PC-9 (cell line): ENCODE data around the gene DPYD. TPM values are rescaled to one million over a fixed set of nuclear protein-coding genes. Genes with fewer than 3 reads are reported as not detected.
A peak's percentile ranks its signal among the peaks of the same experiment; 100 is the strongest.

Source experiments
- BruUV-seq: library from RNA; stranded (reverse); fragments of 400-500 nt; replicated peaks from 2 replicates; lab custom pipeline; 2021; lab: Mats Ljungman, UMichigan
- CTCF ChIA-PET: fragments of 300-600 bp; sonication (Branson Sonifier 250); formaldehyde crosslinking; loops from one replicate; lab custom pipeline; 2022; ENCODE audit warnings: antibody characterized with exemption; lab: Charles Lee
- POLR2A ChIA-PET: fragments of 300-600 bp; sonication (Branson Sonifier 250); formaldehyde crosslinking; loops from one replicate; lab custom pipeline; 2022; ENCODE audit warnings: antibody characterized with exemption; ENCODE audit not compliant: unreplicated experiment; lab: Charles Lee
- DNase-seq, 2 experiments: peaks; one replicate each; pipeline versions ENCODE4 v3.0.0 to v3.0.0-alpha.2; 2015 to 2022; ENCODE audit warnings: mixed read lengths in 1 of 2
- H2AFZ ChIP-seq: fragments of 200-600 bp; sonication (generic); 2 replicates; pipeline ENCODE4 v1.8.1; 2017; ENCODE audit warnings: antibody characterized with exemption
- H3F3A ChIP-seq: fragments of 200-600 bp; sonication (generic); 2 replicates; pipeline ENCODE4 v1.8.1; 2017; ENCODE audit warnings: antibody characterized with exemption, mild to moderate bottlenecking, low read depth; ENCODE audit not compliant: insufficient read depth
- H3K27ac ChIP-seq: fragments of 200-600 bp; sonication (generic); 2 replicates; pipeline ENCODE4 v1.6.1; 2016; ENCODE audit warnings: mixed run types
- H3K27me3 ChIP-seq: fragments of 200-600 bp; sonication (generic); 2 replicates; pipeline ENCODE4 v1.6.1; 2016; ENCODE audit warnings: low read depth, mixed run types; ENCODE audit not compliant: insufficient read depth
- H3K36me3 ChIP-seq: fragments of 200-600 bp; sonication (generic); 2 replicates; pipeline ENCODE4 v1.6.1; 2016; ENCODE audit warnings: low read depth, mixed run types
- H3K4me1 ChIP-seq: fragments of 200-600 bp; sonication (generic); replicated peaks from 2 replicates; pipeline ENCODE4 v1.6.1; 2016; ENCODE audit warnings: mixed run types; ENCODE audit not compliant: insufficient read depth
- H3K4me2 ChIP-seq: fragments of 200-600 bp; sonication (generic); 2 replicates; pipeline ENCODE4 v1.6.1; 2017; ENCODE audit warnings: mixed run types
- H3K4me3 ChIP-seq: fragments of 200-600 bp; sonication (generic); 2 replicates; pipeline ENCODE4 v1.6.1; 2016; ENCODE audit warnings: mixed run types
- H3K79me2 ChIP-seq: fragments of 200-600 bp; sonication (generic); 2 replicates; pipeline ENCODE4 v1.6.1; 2017; ENCODE audit warnings: low read depth, mixed run types
- H3K9me2 ChIP-seq: fragments of 200-600 bp; sonication (generic); 2 replicates; pipeline ENCODE4 v1.8.1; 2017; ENCODE audit warnings: mild to moderate bottlenecking; ENCODE audit not compliant: insufficient read depth
- H3K9me3 ChIP-seq: fragments of 200-600 bp; sonication (generic); 2 replicates; pipeline ENCODE4 v1.8.1; 2016; ENCODE audit warnings: low read depth; ENCODE audit not compliant: insufficient read depth
- H4K20me1 ChIP-seq: fragments of 200-600 bp; sonication (generic); 2 replicates; pipeline ENCODE4 v1.8.1; 2017; ENCODE audit not compliant: insufficient read depth
- EZH2 ChIP-seq: fragments of 200-600 bp; sonication (generic); IDR thresholded peaks from 2 replicates; pipeline ENCODE4 v1.8.0; 2017; ENCODE audit warnings: antibody characterized with exemption, low read depth
- intact Hi-C: fragments of 100-400 bp; cut with micrococcal nuclease; formaldehyde crosslinking; loops from one replicate; pipeline ENCODE4 v1.10.0; 2022; ENCODE audit not compliant: unreplicated experiment
- total RNA-seq: library from RNA; stranded (reverse); gene quantifications from 2 replicates; pipeline ENCODE4 v1.2.3, GENCODE V29; 2021
- TF ChIP-seq, protein P1 (sequence below): fragments of 200-600 bp; sonication (generic); conservative IDR thresholded peaks from 2 replicates; pipeline ENCODE4 v1.6.1; 2017; ENCODE audit warnings: mixed run types, antibody characterized with exemption, mild to moderate bottlenecking, moderate library complexity

Gene DPYD
- total RNA-seq, 1 experiment from 2014 or later, result 24.1 TPM

GRCh38 chr1:97262842-97263241 lies 658.0 kb downstream of the DPYD start:
- H3K4me3 ChIP-seq, result no peak overlapping the region
- no peak overlapping the region for H3K4me2 ChIP-seq
- no peaks in the 10 kb centered on the region for H3F3A ChIP-seq
- TF ChIP-seq, protein P1, sequence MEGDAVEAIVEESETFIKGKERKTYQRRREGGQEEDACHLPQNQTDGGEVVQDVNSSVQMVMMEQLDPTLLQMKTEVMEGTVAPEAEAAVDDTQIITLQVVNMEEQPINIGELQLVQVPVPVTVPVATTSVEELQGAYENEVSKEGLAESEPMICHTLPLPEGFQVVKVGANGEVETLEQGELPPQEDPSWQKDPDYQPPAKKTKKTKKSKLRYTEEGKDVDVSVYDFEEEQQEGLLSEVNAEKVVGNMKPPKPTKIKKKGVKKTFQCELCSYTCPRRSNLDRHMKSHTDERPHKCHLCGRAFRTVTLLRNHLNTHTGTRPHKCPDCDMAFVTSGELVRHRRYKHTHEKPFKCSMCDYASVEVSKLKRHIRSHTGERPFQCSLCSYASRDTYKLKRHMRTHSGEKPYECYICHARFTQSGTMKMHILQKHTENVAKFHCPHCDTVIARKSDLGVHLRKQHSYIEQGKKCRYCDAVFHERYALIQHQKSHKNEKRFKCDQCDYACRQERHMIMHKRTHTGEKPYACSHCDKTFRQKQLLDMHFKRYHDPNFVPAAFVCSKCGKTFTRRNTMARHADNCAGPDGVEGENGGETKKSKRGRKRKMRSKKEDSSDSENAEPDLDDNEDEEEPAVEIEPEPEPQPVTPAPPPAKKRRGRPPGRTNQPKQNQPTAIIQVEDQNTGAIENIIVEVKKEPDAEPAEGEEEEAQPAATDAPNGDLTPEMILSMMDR, result no peak
- no peak for TF ChIP-seq EZH2
- no peaks in the 10 kb centered on the region for H3K4me1 ChIP-seq
- H3K27ac ChIP-seq, result no peak overlapping the region
- H3K36me3 ChIP-seq, result no peaks in the 10 kb centered on the region
- BruUV-seq, result no TSS peak
- CTCF ChIA-PET, result no interaction called here
- H3K9me2 ChIP-seq, result 0 out of 2 replicates have a peak, but pooled peaks cover 3% of the 10 kb centered on the region
- no peak overlapping the region for H2AFZ ChIP-seq
- H4K20me1 ChIP-seq, result no peaks in the 10 kb centered on the region
- H3K79me2 ChIP-seq, result no peaks in the 10 kb centered on the region
- no peaks in the 10 kb centered on the region for H3K9me3 ChIP-seq
- no peaks in the 10 kb centered on the region for H3K27me3 ChIP-seq
- no peak for DNase-seq
- intact Hi-C loops, result no loop called here
- POLR2A ChIA-PET, result no interaction called here

- DNase-seq, result no peak
- POLR2A ChIA-PET, result interaction anchor here (0.6 kb wide), 1 partner anchor 248 kb away, joined by 3 read pairs; no protein-coding TSS in a partner anchor
- intact Hi-C loops, result no loop called here
- Histone ChIP-seq H2AFZ (no peak overlapping the region; the same call in 1 of the 2 replicates), H3K79me2 (no peaks in the 10 kb centered on the region), H3F3A (no peaks in the 10 kb centered on the region), H3K27me3 (no peaks in the 10 kb centered on the region), H3K4me1 (no peaks in the 10 kb centered on the region), H3K36me3 (no peaks in the 10 kb centered on the region), H3K4me2 (no peak overlapping the region), H3K9me2 (no peaks in the 10 kb centered on the region; the same call in 1 of the 2 replicates), H4K20me1 (no peaks in the 10 kb centered on the region), H3K9me3 (no peaks in the 10 kb centered on the region), H3K27ac (no peak overlapping the region), H3K4me3 (no peak overlapping the region)
- CTCF ChIA-PET, result no interaction called here
- TF ChIP-seq, protein P1, result no peak
- no peak for TF ChIP-seq EZH2
- no TSS peak for BruUV-seq
These were observed 662.2 kb downstream of the DPYD start for GRCh38 chr1:97258597-97258996.

DNA sequence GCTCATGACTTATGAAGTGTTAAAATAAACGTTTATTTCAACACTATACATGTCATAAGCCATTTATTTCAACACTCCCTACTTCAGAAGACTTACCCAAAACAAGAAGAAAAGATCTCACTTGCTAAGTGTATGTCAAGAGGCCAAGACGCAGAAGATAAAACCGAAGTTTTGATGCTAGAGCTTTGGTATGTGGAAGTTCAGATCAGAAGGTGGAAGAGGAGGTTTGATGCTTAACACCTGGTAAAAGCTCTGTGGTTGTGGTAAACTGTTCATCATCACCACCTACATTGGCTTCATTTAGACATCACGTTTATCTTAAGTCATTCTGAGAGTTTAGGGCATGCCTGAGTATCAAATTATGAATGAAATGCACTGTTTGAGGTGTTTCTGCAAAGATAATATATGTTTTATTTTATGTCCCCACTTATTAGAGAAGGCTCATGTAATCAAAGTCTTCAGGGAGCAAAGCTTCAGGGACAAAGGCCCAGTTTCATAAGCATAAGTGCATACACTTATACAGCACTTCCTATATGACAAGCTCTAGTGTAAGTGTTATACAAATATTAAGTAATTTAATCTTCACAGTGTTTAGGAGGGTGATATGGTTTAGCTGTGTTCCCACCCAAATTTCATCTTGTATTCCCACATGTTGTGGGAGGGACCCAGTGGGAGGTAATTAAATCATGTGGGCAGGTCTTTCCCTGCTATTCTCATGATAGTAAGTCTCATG lies 665.9 kb downstream of the DPYD start:
- Histone ChIP-seq H3K4me2 (no peak overlapping the region), H2AFZ (peak overlapping the region; percentile 33; the same call in 1 of the 2 replicates), H3K9me2 (no peaks in the 10 kb centered on the region; the same call in 1 of the 2 replicates), H3K27me3 (no peaks in the 10 kb centered on the region), H4K20me1 (no peaks in the 10 kb centered on the region), H3F3A (no peaks in the 10 kb centered on the region), H3K79me2 (no peaks in the 10 kb centered on the region), H3K36me3 (no peaks in the 10 kb centered on the region), H3K4me1 (no peaks in the 10 kb centered on the region), H3K9me3 (no peaks in the 10 kb centered on the region), H3K4me3 (no peak overlapping the region), H3K27ac (no peak overlapping the region)
- no TSS peak for BruUV-seq
- ChIA-PET CTCF (no interaction called here), POLR2A (no interaction called here)
- TF ChIP-seq, protein P1, result no peak
- no peak for TF ChIP-seq EZH2
- intact Hi-C loops, result no loop called here
- no peak for DNase-seq
